ENCODE measurements around the gene PLS3.
"Not testable (repeated sequence)": the region's sequence is repeated elsewhere in the genome, so short reads cannot be mapped to it uniquely, and the experiment has no call there.

PLS3 gene

DNA sequence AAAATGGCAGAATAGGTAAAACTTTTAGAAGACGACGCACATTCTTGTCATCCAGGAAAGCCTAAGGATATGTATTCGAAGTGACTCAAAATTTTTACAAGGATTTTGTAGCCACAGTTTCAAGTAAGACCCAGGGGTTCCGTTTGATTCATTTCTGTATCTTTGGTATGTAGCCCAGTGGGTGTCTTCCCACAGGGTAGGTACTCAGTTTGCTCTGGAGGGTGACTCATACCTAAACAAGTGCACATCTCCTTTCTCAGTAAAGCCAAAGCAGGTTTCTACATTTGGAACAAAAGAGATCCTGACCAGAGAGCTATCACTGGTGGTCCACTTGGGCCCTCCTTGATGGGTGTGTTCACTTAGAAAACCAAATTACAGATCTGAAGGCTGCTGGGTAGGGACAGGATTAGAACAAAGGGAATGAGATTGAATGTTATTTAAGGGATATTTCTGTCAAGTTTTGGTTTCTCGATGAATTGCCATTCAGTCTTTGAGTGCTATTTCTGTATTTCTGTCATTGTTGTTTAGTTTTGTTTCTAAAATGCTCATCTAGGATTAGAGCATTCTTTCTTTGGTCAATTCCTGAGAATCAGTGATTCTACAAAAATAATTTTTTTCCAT is 56.1 kb downstream of the PLS3 start:
- DNase-seq: no peak

DNA sequence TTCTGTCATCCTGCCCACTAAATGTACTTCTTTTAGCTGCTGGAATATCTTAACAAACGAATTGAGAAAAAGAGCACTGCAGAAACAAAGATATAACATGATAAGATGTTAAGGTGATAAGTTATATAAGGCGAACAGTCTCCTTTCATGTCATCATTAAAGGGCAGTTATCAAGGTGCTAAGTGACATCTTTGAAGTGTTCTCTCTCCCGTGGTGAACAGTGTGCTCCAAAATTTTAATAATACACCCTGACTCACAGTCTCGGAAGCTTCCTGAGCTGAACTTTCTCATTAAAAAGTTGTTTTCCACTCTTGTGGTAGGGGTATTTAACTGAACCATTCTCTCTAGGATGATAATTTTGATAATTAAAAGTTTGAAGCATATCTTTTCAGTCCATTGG is 61.6 kb downstream of the PLS3 start:
- DNase-seq: no peak

DNA sequence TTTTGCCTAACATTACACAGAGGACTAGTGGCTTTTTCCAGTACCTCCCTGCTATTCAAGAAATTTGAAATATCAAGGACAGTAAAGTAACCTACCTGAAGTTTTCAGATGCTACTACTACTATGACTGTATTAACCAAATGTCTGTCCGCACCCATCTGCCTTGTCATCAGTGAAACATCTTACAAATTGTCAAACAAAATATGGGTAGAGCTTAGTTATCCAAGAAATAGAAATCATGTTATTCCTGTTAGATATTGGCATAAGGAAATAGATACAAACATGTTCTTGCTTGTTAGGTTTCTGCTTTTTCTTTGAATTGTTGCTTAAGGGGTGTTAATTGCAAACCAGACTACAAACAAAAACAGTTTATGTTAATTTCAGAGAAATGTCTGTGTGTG is 63.9 kb downstream of the PLS3 start:
- DNase-seq: no peak

DNA sequence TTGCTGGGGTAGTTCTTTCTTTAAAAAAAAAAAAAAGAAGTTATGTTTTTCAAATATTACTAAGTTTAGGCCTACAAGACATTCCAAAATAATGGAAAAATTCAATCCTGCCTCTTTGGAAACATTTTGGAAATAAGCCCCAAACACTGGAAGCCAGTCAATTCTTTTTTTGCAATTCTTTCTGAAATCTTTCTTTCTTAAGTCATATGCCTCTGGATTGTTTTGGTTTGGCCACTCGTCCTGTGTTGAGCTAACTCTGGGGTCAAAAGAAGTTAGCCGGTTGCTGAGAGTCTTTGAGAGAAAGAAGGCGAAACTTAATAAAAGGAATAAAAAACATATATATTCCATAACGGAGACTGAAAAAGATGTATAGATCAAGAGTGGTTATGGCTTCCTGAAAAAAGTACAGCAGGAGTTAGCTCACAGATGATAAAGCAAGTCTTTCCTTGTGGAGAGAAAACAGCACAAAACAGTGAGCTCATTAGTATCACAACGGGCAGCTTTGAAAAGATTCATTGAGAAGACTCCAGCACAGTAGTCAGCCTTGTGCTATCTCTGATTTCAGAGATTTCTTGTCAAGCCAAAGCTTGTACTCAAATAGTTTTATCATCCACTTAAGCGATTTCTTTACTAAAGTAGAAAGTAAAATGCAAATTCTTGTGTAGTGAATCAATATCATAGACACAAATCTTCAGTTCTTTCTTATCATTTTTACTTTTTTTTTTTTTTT is 64.8 kb downstream of the PLS3 start:
- DNase-seq: no peak

DNA sequence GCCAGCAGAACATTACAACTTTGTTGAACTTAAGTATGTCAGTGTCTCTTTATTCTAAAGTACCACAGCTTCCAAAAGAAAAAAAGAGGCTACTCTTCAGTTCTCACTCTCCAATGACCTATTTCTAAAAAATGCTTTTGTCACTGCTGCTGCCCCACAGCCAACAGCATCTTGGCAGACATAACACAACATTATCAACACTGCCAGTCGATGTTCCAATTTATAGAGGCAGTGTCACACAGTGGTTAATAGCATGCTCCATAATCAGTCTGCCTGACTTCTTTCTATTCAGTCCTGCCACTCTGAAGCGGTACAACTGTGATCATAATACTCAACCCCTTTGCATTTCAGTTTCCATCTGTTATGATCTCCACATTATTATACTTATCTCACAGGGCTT is 69.2 kb downstream of the PLS3 start:
- DNase-seq: no peak

DNA sequence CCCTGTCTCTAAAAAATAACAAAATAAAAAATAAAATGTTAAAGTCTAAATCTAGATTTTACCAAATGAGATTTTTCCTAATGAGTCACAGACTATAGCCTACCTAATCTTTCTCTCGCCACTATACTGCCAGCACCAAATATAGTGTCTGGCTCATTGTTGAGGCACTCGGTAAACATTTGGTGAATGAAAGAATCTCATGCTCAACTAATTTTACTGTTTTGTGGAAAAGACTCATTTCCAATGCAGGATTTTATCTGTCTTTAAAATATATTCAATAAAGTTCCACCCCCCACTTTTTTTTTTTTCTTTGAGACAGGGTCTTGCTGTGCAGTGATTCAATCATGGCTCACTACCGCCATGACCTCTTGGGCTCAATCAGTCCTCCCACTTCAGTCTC is 71.5 kb downstream of the PLS3 start:
- no peak for DNase-seq

DNA sequence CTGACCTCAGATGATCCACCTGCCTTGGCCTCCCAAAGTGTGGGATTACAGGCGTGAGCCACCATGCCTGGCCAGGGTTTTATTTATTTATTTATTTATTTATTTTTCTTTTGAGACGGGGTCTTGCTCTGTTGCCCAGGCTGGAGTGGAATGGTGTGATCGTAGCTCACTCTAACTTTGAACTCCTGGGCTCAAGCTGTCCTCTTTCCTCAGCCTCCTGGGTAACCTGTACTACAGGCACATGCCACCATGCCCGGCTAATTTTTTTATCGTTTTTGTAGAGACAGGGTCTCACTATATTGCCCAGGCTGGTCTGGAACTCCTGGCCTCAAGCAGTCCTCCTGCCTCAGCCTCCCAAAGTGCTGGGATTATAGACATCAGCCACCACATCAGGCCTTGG is 72.4 kb downstream of the PLS3 start:
- not testable (repeated sequence) for DNase-seq

DNA sequence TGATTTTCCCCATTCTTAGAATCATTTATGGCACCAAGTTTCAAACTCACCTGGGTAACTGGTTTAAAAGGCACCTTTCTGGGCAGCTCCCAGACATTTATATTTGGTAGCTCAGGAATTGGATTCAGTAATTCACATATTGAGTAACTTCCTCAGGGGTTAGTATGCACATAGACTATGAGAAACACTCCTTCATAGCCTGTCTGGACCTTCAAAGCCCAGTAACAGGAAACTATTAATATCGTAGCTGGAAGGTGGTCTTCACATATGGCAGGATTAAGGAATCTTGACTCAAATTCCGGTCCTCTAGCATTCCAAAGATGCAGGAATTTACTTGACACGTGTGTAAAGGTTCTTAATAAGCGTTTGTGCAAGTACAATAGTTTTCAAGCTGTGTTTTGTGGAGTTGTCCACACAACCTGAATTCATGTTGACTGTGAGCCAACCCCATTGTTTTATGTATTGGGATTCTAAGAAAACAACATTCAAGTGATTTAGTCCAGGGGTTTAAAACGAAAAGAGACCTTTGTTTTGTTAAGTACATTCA is 78.4 kb downstream of the PLS3 start:
- no peak for DNase-seq

DNA sequence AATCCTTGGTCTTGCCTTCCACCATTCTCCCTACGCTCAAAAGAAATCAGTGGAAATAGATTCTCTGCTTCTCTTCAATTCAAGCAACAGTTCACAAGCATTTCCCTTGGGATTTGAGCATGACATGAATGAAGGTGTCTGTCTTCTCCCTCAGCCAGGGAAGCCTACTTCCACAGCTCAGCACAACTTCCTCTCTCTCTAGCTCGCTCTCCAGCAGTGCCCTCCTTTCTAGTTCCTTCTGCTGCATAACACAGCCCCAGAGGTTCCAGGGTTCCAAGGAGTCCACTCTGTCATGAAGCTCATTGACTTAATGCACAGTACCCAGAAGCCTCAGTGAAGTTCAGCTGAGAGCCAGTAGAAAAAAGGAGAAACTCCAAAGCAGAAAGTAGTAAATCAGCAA is 81.3 kb downstream of the PLS3 start:
- no peak for DNase-seq

DNA sequence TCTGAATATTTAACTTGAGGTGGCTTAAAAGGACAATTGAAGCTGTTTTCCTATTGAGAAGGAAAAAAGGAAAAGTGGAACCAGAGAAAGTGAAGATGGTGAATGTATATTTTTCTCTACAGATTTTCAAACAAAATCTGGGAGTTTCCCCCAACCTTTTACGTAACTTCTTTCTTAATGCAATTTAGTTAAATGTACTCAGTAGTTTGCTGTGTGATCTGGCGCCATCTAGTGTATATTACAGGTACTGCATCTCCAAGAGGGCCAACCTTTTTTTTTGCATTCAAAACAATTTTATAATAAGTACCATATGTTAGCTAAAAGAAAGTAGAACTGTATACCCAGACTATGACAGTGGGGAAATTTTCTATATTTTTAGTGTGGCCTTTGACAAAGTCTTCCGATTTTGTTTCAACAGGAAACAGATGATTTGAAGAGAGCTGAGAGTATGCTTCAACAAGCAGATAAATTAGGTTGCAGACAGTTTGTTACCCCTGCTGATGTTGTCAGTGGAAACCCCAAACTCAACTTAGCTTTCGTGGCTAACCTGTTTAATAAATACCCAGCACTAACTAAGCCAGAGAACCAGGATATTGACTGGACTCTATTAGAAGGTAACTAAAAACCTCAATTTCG is 82.0 kb downstream of the PLS3 start:
- no peak for DNase-seq

DNA sequence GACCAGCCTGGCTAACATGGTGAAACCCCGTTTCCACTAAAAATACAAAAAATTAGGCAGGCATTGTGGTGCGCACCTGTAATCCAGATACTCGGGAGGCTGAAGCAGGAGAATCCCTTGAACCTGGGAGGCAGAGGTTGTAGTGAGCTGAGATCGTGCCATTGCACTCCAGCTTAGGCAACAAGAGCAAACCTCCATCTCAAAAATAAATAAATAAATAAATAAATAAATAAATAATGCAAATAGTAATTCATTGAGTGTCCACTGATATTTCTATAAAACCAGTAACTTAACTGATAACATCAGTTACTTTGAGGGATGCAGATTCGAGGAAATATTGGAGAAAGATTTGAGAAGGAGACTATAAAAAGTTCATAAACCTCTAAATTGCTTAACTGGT is 83.4 kb downstream of the PLS3 start:
- DNase-seq: not testable (repeated sequence)

DNA sequence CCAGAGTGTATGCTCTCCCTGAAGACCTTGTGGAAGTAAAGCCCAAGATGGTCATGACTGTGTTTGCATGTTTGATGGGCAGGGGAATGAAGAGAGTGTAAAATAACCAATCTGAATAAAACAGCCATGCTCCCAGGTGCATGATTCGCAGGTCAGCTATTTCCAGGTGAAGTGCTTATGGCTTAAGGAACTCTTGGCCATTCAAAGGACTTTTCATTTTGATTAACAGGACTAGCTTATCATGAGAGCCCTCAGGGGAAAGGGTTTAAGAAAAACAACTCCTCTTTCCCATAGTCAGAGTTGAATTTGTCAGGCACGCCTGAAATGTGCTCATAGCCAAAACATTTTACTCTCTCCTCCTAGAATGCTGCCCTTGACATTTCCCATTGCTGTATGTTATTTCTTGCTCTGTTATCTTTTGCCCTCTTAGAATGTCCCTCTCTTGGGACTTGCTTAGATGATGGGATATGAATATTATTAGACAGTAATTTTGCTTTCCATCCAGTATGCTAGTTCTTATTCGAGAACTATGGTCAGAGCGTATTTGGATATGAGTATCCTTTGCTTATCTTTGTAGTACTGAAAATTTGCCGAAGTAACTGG is 88.6 kb downstream of the PLS3 start:
- DNase-seq: no peak

DNA sequence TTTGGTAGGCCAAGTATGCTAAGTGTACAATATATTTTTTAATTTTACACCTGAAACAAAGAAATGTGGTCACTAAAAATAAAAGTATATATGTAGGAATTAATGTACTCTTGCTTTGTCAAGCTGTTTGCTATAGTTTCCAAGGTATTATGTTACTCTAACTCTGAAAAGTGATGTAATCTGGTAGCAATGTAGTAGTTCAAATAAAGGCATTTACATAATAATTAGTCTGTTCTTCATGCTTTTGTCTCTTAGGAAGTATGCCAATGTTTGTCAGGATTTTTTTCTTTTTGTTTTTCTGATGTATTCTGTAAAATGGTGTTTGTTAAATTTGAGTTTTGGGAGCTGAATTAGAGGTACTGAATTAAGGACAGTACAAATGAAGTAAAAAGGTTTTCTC is 89.5 kb downstream of the PLS3 start:
- DNase-seq: no peak

DNA sequence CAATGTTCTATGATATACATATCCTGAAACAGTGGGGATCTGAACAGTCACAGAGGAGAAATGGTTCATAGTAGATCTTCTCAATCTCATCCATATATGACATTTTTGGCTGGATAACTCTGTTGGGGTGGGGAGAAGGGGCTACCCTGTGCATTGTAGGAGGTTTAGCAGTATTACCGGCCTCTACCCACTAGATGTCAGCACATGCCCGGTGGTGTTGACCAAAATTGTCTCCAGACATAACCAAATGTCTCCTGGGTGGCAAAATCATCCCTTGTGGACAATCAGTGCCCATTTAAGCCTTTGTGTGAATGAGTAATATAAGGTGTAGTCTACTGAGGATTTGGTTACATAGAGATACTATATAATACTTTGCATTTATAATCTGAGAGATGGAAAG is 89.9 kb downstream of the PLS3 start:
- peak; percentile 28 to 41 for DNase-seq

DNA sequence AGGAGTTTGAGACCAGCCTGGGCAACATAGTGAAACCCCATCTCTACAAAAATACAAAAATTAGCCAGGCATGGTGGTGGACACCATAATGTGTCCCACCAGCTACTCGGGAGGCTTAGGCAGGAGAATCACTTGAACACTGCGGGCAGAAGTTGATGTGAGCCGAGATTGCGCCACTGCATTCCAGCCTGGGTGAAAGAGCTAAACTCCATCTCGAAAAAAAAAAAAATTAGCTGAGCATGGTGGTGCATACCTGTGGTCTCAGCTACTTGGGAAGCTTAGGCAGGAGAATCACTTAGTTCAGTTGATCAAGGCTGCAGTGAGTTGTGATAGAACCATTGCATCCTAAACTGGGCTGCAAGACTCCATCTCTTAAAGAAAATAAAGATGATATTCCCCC is 91.2 kb downstream of the PLS3 start:
- DNase-seq: no peak

DNA sequence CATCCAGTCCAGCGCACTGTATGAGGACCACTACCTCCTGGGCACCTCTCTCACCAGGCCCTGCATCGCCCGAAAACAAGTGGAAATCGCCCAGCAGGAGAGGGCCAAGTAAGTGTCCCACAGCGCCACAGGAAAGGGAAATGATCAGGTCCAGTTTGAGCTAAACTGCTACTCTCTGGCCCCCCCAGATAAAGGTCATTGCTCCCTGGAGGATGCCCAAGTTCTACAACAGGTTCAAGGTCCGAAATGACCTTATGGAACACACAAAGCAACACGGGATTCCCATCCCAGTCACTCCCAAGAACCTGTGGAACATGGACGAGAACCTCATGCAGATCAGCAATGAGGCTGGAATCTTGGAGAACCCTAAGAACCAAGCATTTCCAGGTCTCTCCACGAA is 104.1 kb downstream of the PLS3 start:
- no peak for DNase-seq

DNA sequence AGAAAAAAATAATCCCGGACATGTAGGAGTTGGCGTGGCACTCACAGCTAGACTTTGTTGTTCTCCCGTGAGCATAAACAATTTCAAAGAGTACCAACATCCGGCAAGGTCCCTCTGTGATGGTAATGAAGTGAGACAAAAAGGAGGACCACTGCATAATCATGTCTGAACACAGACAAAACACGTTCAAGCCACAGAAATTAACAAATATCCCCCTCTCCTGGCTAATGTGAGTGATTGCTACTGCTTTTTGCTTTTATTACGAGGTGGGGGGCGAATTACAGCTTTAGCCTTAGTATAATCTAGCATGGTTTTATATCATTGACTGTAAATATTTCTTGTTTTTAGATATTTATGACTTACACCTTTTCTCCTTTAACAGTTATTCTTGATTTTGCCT is 118.5 kb downstream of the PLS3 start:
- no peak for DNase-seq

DNA sequence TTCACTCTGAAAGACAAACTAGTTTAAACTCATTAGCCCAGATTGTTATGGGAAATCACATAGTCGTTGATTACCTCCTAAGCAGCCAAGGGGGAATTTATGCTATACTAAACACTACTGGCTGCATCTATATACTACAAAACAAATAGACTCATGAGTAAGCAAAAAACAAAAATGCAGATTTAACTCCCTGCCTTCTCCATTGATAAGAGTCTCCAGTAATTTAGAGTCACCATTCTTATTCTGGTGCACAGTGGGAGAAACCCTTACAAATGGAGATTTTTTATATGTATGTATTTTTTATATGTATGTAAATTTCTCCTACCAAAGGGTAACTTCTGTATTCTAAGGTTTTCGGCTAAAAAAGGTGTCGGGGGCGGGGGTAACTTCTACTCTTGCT is 126.6 kb downstream of the PLS3 start:
- DNase-seq: no peak

DNA sequence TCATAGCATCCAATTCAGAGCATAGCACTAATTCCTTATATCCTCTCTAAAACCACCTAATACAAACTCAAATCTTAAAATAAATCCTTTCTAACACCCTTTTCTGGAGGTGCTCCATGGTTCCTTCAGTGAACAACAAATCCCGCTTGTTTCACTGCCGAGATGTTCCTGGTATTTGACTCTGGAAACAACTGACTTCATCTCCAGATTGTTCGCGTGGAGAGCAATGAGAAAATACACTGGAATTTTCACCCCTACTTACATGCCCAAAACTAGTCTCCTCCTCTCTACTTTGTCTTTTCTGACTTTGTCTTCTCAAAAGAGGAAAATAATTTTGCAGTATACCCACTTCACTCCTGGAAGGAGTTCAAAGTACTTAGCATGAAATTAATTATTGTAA is 129.0 kb downstream of the PLS3 start:
- no peak for DNase-seq

DNA sequence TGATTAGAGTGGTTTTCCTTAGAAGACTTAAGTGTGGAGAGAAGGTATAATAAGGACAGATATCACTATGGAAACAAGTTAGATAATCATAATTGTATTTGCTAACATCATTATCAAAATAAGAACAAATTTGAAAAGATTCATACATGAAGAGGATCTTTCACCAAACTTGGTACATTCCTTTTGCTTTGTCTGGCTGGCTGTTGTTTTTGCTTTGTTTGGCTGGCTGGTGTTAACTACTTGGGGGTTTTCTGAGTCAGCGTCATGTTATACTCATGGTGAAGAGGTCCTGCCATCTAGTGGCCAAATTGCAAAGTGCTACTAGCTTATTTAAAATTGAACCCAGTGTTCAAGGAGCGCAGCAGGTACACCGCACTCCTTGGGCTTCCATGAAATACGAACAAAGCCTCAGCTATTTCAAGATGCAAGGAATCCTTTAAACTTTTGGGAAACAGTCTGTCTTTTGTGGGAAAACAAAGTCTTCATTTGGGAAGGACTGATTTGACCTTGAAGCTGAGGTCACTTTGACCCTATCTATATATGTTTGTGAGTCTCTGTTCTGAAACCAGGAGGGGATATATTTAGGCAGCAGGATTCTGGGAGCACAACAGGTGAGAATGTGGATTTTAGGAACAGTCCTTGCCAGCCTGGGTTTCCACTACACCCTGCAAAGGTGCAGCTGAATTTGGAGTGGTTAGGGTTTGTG is 129.7 kb downstream of the PLS3 start:
- peak; percentile 28 to 31 for DNase-seq

DNA sequence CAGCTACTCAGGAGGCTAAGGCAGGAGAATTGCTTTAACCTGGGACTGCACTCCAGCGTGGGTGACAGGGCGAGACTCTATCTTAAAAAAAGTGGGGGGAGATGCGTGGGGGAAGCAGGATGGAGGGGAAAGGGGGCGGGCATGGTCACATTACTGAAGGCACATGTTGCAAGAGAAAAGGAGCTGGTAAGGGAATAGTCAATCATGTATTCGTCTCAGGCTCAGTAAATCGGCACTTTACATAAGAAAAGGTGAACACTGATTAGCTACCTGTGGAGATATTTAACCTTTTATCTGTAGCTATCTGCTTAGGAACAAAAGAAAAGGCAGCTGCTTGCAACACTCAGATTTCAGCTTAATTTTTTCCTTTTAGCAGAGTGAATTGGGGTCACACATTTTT is 132.5 kb downstream of the PLS3 start:
- no peak for DNase-seq

DNA sequence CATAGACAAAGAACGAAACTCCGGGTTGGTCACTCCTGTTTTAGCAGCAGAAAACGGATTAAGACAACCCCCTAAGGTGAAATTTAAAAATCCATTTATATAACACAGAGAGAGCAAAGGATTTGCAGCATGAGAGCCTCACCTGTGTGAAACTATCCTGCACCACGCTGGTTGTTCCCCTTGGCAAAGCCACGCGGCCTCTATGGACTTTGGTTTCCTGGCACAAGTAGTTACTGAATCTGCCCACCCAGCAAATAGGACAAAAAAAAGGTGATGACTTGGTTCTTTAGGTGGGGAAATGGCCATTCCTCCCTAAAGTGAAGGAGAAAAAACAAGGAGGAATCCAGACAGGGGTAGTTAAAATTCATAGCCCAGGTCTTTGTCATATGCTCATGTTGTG is 133.1 kb downstream of the PLS3 start:
- DNase-seq: no peak

DNA sequence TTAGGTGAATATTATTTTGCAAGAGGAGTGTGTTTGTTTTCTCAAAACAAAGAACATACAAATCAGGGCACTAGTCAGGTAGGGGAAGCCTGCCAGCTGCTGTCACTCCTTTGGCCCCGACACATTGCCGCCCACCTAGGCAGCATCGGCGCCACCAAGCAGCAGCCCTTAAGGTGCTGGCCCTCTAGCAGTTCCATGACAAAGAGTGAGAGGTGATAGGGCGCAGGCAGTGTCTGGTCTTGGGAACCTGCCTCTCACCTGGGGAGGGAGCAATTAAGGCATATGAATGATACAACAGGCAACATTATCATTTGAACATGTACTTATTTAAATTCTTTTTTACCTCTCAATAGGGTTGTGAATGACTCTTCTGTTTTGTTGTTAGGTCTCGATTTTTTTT is 135.1 kb downstream of the PLS3 start:
- DNase-seq: no peak

All from SHP77 (cell line).